Fibroblast of pulmonary artery (primary cell): ENCODE measurements around the gene DPRX.

Source experiments
- DNase-seq: peaks from one replicate; pipeline ENCODE4 v3.0.0-alpha.2; 2010; ENCODE audit warnings: low read depth
- H3K4me3 ChIP-seq: replicated peaks from 2 replicates; pipeline ENCODE4 v1.5.1; 2011; ENCODE audit warnings: low read depth, mild to moderate bottlenecking, control low read depth, low read length, moderate library complexity
- CTCF ChIP-seq: IDR thresholded peaks from 2 replicates; pipeline ENCODE4 v1.5.1; 2011; ENCODE audit warnings: mild to moderate bottlenecking, control low read depth, low read length, inconsistent platforms; ENCODE audit errors: missing control alignments

DPRX gene

GRCh38 chr19:53597023-53597422 is 34.8 kb upstream of the DPRX start:
- no peak for TF ChIP-seq CTCF
- no peak for DNase-seq
- H3K4me3 ChIP-seq: no peak overlapping the region

GRCh38 chr19:53598361-53598760 is 33.4 kb upstream of the DPRX start:
- TF ChIP-seq CTCF: no peak
- no peak overlapping the region for H3K4me3 ChIP-seq
- no peak for DNase-seq

- TF ChIP-seq CTCF: no peak
- DNase-seq: no peak
- H3K4me3 ChIP-seq: no peak overlapping the region
Measured at GRCh38 chr19:53600217-53600616, 31.6 kb upstream of the DPRX start.

- H3K4me3 ChIP-seq: no peak overlapping the region
- no peak for TF ChIP-seq CTCF
- no peak for DNase-seq
Measured at GRCh38 chr19:53606031-53606430, 25.8 kb upstream of the DPRX start.

- TF ChIP-seq CTCF: no peak
- no peak overlapping the region for H3K4me3 ChIP-seq
- DNase-seq: no peak
Measured at GRCh38 chr19:53608381-53608780, 23.4 kb upstream of the DPRX start.

- no peak for DNase-seq
- TF ChIP-seq CTCF: no peak
- H3K4me3 ChIP-seq: no peak overlapping the region
Measured at GRCh38 chr19:53612762-53613526, 18.9 kb upstream of the DPRX start.

- DNase-seq: peak; percentile 6
Measured at GRCh38 chr19:53621885-53622740, 9.7 kb upstream of the DPRX start.

More at GRCh38 chr19:53621885-53622740, 9.7 kb upstream of the DPRX start:
- TF ChIP-seq CTCF: no peak
- H3K4me3 ChIP-seq: no peak overlapping the region
